ENCODE results near the gene HOXC10. TPM values are rescaled to one million over a fixed set of nuclear protein-coding genes. Genes with fewer than 3 reads are reported as not detected.

Gene HOXC10
- total and polyA plus RNA-seq, 2 of the 8 experiments (the other 6 are each of a cell fraction or from before 2014, with no cell fraction given): not detected

GRCh38 chr12:53965281-53966084, 19.5 kb upstream of the HOXC10 start (continued):
- TF ChIP-seq USF2 (IDR thresholded peaks at IDR 0.05; ENCODE audit: low read length) (no peak), CHD1 (IDR thresholded peaks at IDR 0.05; ENCODE audit: low read depth, low read length) (no peak), FOSL1 (IDR thresholded peaks at IDR 0.05; ENCODE audit: insufficient read depth, low read depth, low read length) (no peak), EP300 (IDR thresholded peaks at IDR 0.05; ENCODE audit: borderline replicate concordance in 1 of 2, low read depth in 2 of 2, low read length in 2 of 2) (no peak), NANOG (IDR thresholded peaks at IDR 0.05; ENCODE audit: insufficient read depth, low read depth, low read length, poor library complexity, severe bottlenecking) (no peak), KDM1A (IDR thresholded peaks at IDR 0.05; ENCODE audit: borderline replicate concordance, low read length) (no peak), POU5F1 (IDR thresholded peaks at IDR 0.05; ENCODE audit: low read depth, low read length) (no peak), SRF (IDR thresholded peaks at IDR 0.05; ENCODE audit: low read depth, low read length) (peak; percentile 88), TBP (IDR thresholded peaks at IDR 0.05; ENCODE audit: low read depth, low read length) (no peak), KDM4A (IDR thresholded peaks at IDR 0.05; ENCODE audit: low read depth, low read length, severe bottlenecking) (no peak), SP1 (IDR thresholded peaks at IDR 0.05; ENCODE audit: low read depth, low read length) (peak; percentile 66), SP4 (IDR thresholded peaks at IDR 0.05; ENCODE audit: low read length) (no peak), MAX (IDR thresholded peaks at IDR 0.05) (no peak), EGR1 (IDR thresholded peaks at IDR 0.05; ENCODE audit: borderline replicate concordance, low read depth, low read length) (no peak)
